Neural cell (in vitro differentiated cells): ENCODE results near the gene PRR30.

Source experiments
- EP300 ChIP-seq: fragments of 450-650 bp; conservative IDR thresholded peaks from 2 replicates; pipeline ENCODE4 v1.6.1; 2014; ENCODE audit warnings: antibody characterized with exemption, mild to moderate bottlenecking, moderate library complexity; ENCODE audit not compliant: poor library complexity, severe bottlenecking
- EZH2 ChIP-seq: fragments of 200-600, 300-800 bp; shearing (Covaris generic), sonication (generic); IDR thresholded peaks from 2 replicates; pipeline ENCODE4 v1.6.1; 2014; ENCODE audit warnings: antibody characterized with exemption, low read length, borderline replicate concordance, mild to moderate bottlenecking; ENCODE audit not compliant: insufficient read depth, poor library complexity, severe bottlenecking
- MXI1 ChIP-seq: fragments of 450-650 bp; conservative IDR thresholded peaks from 2 replicates; pipeline ENCODE4 v1.6.1; 2014; ENCODE audit warnings: antibody characterized with exemption, mild to moderate bottlenecking; ENCODE audit not compliant: poor library complexity, severe bottlenecking
- RAD21 ChIP-seq: fragments of 450-650 bp; conservative IDR thresholded peaks from 2 replicates; pipeline ENCODE4 v1.6.1; 2014; ENCODE audit warnings: antibody characterized with exemption, mild to moderate bottlenecking, moderate library complexity
- REST ChIP-seq: IDR thresholded peaks from 2 replicates; pipeline ENCODE4 v1.6.1; 2012; ENCODE audit warnings: borderline replicate concordance
- SMC3 ChIP-seq: fragments of 450-650 bp; conservative IDR thresholded peaks from 2 replicates; pipeline ENCODE4 v1.6.1; 2014; ENCODE audit warnings: antibody characterized with exemption, mild to moderate bottlenecking, moderate library complexity; ENCODE audit not compliant: poor library complexity
- TAF1 ChIP-seq: IDR thresholded peaks from 2 replicates; pipeline ENCODE4 v1.6.1; 2012; ENCODE audit warnings: low read depth
- TF ChIP-seq, protein P1 (sequence below): fragments of 450-650 bp; IDR thresholded peaks from 2 replicates; pipeline ENCODE4 v1.5.1; 2014; ENCODE audit warnings: antibody characterized with exemption, mild to moderate bottlenecking, moderate library complexity; ENCODE audit not compliant: poor library complexity, severe bottlenecking

GRCh38 chr2:27139310-27139709 is at the start of gene PRR30:
- TF ChIP-seq, protein P1, sequence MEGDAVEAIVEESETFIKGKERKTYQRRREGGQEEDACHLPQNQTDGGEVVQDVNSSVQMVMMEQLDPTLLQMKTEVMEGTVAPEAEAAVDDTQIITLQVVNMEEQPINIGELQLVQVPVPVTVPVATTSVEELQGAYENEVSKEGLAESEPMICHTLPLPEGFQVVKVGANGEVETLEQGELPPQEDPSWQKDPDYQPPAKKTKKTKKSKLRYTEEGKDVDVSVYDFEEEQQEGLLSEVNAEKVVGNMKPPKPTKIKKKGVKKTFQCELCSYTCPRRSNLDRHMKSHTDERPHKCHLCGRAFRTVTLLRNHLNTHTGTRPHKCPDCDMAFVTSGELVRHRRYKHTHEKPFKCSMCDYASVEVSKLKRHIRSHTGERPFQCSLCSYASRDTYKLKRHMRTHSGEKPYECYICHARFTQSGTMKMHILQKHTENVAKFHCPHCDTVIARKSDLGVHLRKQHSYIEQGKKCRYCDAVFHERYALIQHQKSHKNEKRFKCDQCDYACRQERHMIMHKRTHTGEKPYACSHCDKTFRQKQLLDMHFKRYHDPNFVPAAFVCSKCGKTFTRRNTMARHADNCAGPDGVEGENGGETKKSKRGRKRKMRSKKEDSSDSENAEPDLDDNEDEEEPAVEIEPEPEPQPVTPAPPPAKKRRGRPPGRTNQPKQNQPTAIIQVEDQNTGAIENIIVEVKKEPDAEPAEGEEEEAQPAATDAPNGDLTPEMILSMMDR: no peak
- TF ChIP-seq REST: no peak
- no peak for TF ChIP-seq EZH2
- TF ChIP-seq EP300: no peak
- TF ChIP-seq TAF1: no peak
- TF ChIP-seq RAD21: no peak
- TF ChIP-seq MXI1: no peak
- no peak for TF ChIP-seq SMC3
